ENCODE results near the gene NOM1.
A peak's percentile ranks its signal among the peaks of the same experiment; 100 is the strongest.
"Not testable (repeated sequence)": the region's sequence is repeated elsewhere in the genome, so short reads cannot be mapped to it uniquely, and the experiment has no call there.

The NOM1 gene, protein sequence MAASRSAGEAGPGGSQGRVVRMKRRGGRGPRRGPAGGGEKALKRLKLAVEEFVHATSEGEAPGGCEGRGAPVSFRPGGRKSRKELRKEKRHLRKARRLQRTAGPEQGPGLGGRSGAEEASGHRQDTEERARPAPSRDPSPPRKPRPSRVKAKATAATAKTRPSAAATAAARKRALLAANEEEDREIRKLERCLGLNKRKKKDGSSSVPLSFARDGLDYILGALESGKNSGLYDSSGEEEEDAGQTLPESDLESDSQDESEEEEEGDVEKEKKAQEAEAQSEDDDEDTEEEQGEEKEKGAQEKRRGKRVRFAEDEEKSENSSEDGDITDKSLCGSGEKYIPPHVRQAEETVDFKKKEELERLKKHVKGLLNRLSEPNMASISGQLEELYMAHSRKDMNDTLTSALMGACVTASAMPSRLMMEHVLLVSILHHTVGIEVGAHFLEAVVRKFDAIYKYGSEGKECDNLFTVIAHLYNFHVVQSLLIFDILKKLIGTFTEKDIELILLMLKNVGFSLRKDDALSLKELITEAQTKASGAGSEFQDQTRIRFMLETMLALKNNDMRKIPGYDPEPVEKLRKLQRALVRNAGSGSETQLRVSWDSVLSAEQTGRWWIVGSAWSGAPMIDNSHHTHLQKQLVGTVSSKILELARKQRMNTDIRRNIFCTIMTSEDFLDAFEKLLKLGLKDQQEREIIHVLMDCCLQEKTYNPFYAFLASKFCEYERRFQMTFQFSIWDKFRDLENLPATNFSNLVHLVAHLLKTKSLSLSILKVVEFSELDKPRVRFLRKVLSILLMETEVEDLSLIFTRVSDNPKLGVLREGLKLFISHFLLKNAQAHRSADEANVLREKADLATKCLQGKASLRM

GRCh38 chr7:156949541-156950380, at the start of gene NOM1:
TSS of gene NOM1 (plus strand) at chr7:156949712. CDS start at chr7:156949738, 26 bp downstream.
- no peaks in the 10 kb centered on the region for H3K9me3 ChIP-seq (ENCODE audit: low read length)
- H3K36me3 ChIP-seq (ENCODE audit: insufficient read depth, low read length): peaks cover 24% of the 10 kb centered on the region
- peak within 1 kb of the TSS; percentile 91 to 96 for H3K4me3 ChIP-seq (ENCODE audit: low read depth in 1 of 2, low read length in 2 of 2)
- peak within 1 kb of the TSS; percentile 62 for H3K27ac ChIP-seq (ENCODE audit: low read depth, low read length)
- H3K27me3 ChIP-seq (ENCODE audit: control insufficient read depth in 1 of 2, insufficient read depth in 2 of 2, low read length in 2 of 2): no peaks in the 10 kb centered on the region
- peaks cover 18% of the 10 kb centered on the region for H3K4me1 ChIP-seq (ENCODE audit: insufficient read depth, low read length)
- peak within 1 kb of the TSS; percentile 45 for H3K9ac ChIP-seq (ENCODE audit: low read length)

DNA sequence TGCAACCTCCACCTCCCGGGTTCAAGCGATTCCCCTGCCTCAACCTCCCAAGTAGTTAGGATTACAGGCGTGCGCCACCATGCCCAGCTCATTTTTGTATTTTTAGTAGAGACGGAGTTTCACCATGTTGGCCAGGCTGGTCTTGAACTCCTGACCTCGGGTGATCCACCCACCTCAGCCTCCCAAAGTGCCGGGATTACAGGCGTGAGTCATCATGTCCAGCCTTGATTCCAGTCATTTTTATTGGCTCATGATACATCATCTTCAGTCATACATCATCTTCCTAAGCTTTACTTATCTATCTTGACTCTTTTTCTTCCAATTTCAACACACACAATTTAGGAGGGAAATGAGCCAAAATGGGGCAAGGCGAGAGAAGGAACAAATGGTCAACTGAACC, 49.4 kb upstream of the NOM1 start:
- not testable (repeated sequence) for H3K4me3 ChIP-seq (ENCODE audit: low read depth in 1 of 2, low read length in 2 of 2); H3K9ac ChIP-seq (ENCODE audit: low read length); H3K36me3 ChIP-seq (ENCODE audit: insufficient read depth, low read length); H3K27me3 ChIP-seq (ENCODE audit: control insufficient read depth in 1 of 2, insufficient read depth in 2 of 2, low read length in 2 of 2); H3K27ac ChIP-seq (ENCODE audit: low read depth, low read length); H3K9me3 ChIP-seq (ENCODE audit: low read length); H3K4me1 ChIP-seq (ENCODE audit: insufficient read depth, low read length)

- Histone ChIP-seq H3K9ac (ENCODE audit: low read length) (no peak overlapping the region), H3K4me1 (ENCODE audit: insufficient read depth, low read length) (no peaks in the 10 kb centered on the region), H3K36me3 (ENCODE audit: insufficient read depth, low read length) (no peaks in the 10 kb centered on the region), H3K4me3 (ENCODE audit: low read depth in 1 of 2, low read length in 2 of 2) (no peak overlapping the region), H3K27me3 (ENCODE audit: control insufficient read depth in 1 of 2, insufficient read depth in 2 of 2, low read length in 2 of 2) (no peaks in the 10 kb centered on the region), H3K27ac (ENCODE audit: low read depth, low read length) (no peak overlapping the region), H3K9me3 (ENCODE audit: low read length) (no peaks in the 10 kb centered on the region)
These were observed 46.1 kb upstream of the NOM1 start for GRCh38 chr7:156903232-156903909.

DNA sequence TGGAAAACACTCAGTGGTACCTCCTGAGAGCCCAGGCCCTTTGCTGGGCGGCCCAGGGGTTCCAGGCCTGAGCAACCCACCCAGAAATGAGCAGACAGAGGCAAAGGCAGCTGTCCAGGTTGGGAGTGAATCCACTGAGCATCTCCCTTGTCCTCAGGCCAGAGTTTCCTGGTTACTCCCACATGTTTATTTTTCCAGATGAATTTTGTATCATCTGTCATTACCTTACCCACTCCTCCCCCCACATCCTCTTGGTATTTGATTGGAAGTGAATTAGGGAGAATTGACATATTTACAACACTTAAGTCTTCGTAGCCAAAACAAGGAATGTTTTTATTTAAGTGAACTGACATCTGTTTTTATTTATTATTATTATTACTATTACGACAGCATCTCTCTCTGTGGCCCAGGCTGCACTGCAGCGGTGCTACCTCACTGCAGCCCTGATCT, 43.3 kb upstream of the NOM1 start:
- Histone ChIP-seq H3K27ac (ENCODE audit: low read depth, low read length) (no peak overlapping the region), H3K27me3 (ENCODE audit: control insufficient read depth in 1 of 2, insufficient read depth in 2 of 2, low read length in 2 of 2) (no peaks in the 10 kb centered on the region), H3K4me3 (ENCODE audit: low read depth in 1 of 2, low read length in 2 of 2) (no peak overlapping the region), H3K4me1 (ENCODE audit: insufficient read depth, low read length) (no peaks in the 10 kb centered on the region), H3K36me3 (ENCODE audit: insufficient read depth, low read length) (no peaks in the 10 kb centered on the region), H3K9me3 (ENCODE audit: low read length) (no peaks in the 10 kb centered on the region), H3K9ac (ENCODE audit: low read length) (no peak overlapping the region)

- no peak overlapping the region for H3K9ac ChIP-seq (ENCODE audit: low read length)
- H3K9me3 ChIP-seq (ENCODE audit: low read length): no peaks in the 10 kb centered on the region
- H3K4me3 ChIP-seq (ENCODE audit: low read depth in 1 of 2, low read length in 2 of 2): no peak overlapping the region
- no peaks in the 10 kb centered on the region for H3K4me1 ChIP-seq (ENCODE audit: insufficient read depth, low read length)
- H3K36me3 ChIP-seq (ENCODE audit: insufficient read depth, low read length): no peaks in the 10 kb centered on the region
- no peaks in the 10 kb centered on the region for H3K27me3 ChIP-seq (ENCODE audit: control insufficient read depth in 1 of 2, insufficient read depth in 2 of 2, low read length in 2 of 2)
- no peak overlapping the region for H3K27ac ChIP-seq (ENCODE audit: low read depth, low read length)
These were observed 41.9 kb upstream of the NOM1 start for GRCh38 chr7:156907656-156908055.

GRCh38 chr7:156909574-156910252, 39.8 kb upstream of the NOM1 start:
- not testable (repeated sequence) for H3K27me3 ChIP-seq (ENCODE audit: control insufficient read depth in 1 of 2, insufficient read depth in 2 of 2, low read length in 2 of 2); H3K4me1 ChIP-seq (ENCODE audit: insufficient read depth, low read length); H3K27ac ChIP-seq (ENCODE audit: low read depth, low read length); H3K36me3 ChIP-seq (ENCODE audit: insufficient read depth, low read length); H3K9me3 ChIP-seq (ENCODE audit: low read length); H3K4me3 ChIP-seq (ENCODE audit: low read depth in 1 of 2, low read length in 2 of 2); H3K9ac ChIP-seq (ENCODE audit: low read length)

GRCh38 chr7:156918635-156919034, 30.9 kb upstream of the NOM1 start:
- no peak overlapping the region for H3K9ac ChIP-seq (ENCODE audit: low read length)
- H3K4me1 ChIP-seq (ENCODE audit: insufficient read depth, low read length): no peaks in the 10 kb centered on the region
- H3K9me3 ChIP-seq (ENCODE audit: low read length): no peaks in the 10 kb centered on the region
- H3K36me3 ChIP-seq (ENCODE audit: insufficient read depth, low read length): no peaks in the 10 kb centered on the region
- H3K4me3 ChIP-seq (ENCODE audit: low read depth in 1 of 2, low read length in 2 of 2): no peak overlapping the region
- H3K27me3 ChIP-seq (ENCODE audit: control insufficient read depth in 1 of 2, insufficient read depth in 2 of 2, low read length in 2 of 2): no peaks in the 10 kb centered on the region
- H3K27ac ChIP-seq (ENCODE audit: low read depth, low read length): no peak overlapping the region

GRCh38 chr7:156919132-156919713, 30.3 kb upstream of the NOM1 start:
- Histone ChIP-seq H3K9ac (ENCODE audit: low read length) (no peak overlapping the region), H3K4me1 (ENCODE audit: insufficient read depth, low read length) (no peaks in the 10 kb centered on the region), H3K27me3 (ENCODE audit: control insufficient read depth in 1 of 2, insufficient read depth in 2 of 2, low read length in 2 of 2) (no peaks in the 10 kb centered on the region), H3K36me3 (ENCODE audit: insufficient read depth, low read length) (no peaks in the 10 kb centered on the region), H3K4me3 (ENCODE audit: low read depth in 1 of 2, low read length in 2 of 2) (no peak overlapping the region), H3K27ac (ENCODE audit: low read depth, low read length) (no peak overlapping the region), H3K9me3 (ENCODE audit: low read length) (no peaks in the 10 kb centered on the region)

GRCh38 chr7:156920076-156920475, 29.4 kb upstream of the NOM1 start:
- H3K9ac ChIP-seq (ENCODE audit: low read length): no peak overlapping the region
- no peaks in the 10 kb centered on the region for H3K4me1 ChIP-seq (ENCODE audit: insufficient read depth, low read length)
- no peak overlapping the region for H3K27ac ChIP-seq (ENCODE audit: low read depth, low read length)
- no peak overlapping the region for H3K4me3 ChIP-seq (ENCODE audit: low read depth in 1 of 2, low read length in 2 of 2)
- H3K9me3 ChIP-seq (ENCODE audit: low read length): no peaks in the 10 kb centered on the region
- no peaks in the 10 kb centered on the region for H3K27me3 ChIP-seq (ENCODE audit: control insufficient read depth in 1 of 2, insufficient read depth in 2 of 2, low read length in 2 of 2)
- H3K36me3 ChIP-seq (ENCODE audit: insufficient read depth, low read length): no peaks in the 10 kb centered on the region

Data from muscle layer of colon (tissue), 2 donors.